Measurements from ENCODE around the gene CRYGN.

CRYGN gene

GRCh38 chr7:151408839-151409666 is 30.9 kb downstream of the CRYGN start:
- in situ Hi-C loops (cut with HindIII; ENCODE audit: low sequenced_read_pairs), result no loop called here

DNA sequence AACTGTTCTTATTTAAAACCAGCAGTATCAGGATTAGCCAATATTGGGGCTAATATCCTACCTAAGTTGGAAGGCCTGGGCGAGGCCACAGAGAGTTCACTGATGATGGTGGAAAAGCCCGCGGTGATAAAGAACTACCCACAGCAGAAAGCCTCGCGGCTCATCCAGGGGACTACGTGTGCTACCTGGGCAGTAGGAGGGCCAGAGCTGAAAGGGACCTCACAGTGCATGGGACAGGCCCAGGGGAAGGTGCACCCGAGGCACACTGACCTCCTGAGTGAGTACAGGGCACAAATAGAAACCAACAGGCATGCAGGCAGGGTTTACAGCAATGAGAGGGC is 31.5 kb downstream of the CRYGN start:
- in situ Hi-C loops (cut with HindIII; ENCODE audit: low sequenced_read_pairs), result no loop called here

DNA sequence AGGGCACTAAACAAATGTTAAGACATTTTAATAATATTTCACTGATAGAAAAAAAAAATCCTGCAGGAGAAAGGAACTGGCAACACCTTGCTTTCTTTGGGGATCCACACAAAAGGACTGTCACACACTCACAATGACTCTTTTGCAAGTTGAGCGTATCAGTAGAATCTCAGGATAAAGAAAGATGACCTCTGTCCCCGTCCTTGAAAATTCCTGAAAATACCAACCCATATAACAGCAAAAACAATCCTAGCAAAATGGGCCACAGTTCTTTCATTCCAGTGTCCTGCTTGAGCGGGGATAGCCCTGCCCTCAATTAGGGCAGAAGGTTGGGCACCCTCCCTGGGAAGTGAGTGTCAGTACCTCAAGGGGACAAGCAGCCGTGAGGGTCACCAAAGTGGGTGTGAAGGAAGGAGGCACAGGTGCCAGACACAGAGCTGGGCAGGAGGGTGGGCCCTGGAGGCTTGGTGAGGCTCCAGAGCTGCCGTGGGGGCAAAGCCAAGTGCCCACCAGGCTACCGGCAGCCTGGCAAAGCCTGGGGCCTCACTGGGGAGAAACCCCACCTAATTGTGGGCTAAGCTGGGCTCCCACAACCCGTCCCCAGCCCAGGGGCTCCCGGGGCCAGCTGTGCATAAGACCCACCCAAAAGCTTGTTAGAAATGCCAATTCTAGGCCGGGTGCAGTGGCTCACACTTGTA is 32.9 kb downstream of the CRYGN start:
- in situ Hi-C loops (cut with HindIII; ENCODE audit: low sequenced_read_pairs), result no loop called here

DNA sequence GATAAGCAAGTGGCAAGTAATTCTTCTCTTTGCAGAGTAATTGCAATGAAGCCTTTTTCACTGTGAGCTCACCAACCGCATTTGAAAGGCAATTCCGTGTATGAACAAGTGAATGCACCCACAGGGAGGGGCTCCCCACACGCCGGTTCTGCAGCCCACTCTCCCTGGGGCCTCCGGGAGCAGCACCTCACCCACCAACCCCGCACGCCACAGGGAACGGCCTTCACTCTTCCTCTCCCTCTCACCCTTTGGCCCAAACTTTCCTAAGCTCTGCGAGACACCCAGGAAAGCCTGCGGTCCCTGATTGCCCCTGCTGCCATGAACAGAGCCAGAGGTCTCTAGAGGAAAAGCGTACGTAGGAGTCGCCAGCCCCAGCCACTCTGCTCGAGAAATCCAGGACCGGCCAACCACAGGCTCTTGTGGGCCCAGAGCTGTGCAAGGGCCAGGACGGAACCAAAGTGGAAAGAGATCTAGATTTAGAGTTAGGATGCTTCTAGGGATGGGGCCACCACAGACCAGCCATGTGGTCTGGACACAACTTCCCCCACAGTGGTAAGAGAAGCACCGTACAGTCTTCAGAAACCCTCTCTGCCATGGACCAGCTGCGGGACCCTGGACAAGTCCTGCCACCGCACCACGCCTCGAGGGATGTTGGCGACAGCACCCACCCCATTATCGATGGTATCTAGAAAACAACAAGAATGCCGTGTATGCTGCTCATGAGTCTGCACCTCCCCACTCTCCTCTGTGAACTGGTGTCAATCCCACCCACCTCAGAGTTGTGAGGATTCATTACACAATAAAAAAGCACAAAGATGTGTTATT is 33.7 kb downstream of the CRYGN start:
- in situ Hi-C loops (cut with HindIII; ENCODE audit: low sequenced_read_pairs), result no loop called here

- in situ Hi-C loops (cut with HindIII; ENCODE audit: low sequenced_read_pairs), result no loop called here
These were observed 34.4 kb downstream of the CRYGN start for GRCh38 chr7:151405588-151405987.

GRCh38 chr7:151405056-151405455 is 34.9 kb downstream of the CRYGN start:
- in situ Hi-C loops (cut with HindIII; ENCODE audit: low sequenced_read_pairs), result no loop called here

- in situ Hi-C loops (cut with HindIII; ENCODE audit: low sequenced_read_pairs), result no loop called here
These were observed 35.5 kb downstream of the CRYGN start for GRCh38 chr7:151404216-151405011.

DNA sequence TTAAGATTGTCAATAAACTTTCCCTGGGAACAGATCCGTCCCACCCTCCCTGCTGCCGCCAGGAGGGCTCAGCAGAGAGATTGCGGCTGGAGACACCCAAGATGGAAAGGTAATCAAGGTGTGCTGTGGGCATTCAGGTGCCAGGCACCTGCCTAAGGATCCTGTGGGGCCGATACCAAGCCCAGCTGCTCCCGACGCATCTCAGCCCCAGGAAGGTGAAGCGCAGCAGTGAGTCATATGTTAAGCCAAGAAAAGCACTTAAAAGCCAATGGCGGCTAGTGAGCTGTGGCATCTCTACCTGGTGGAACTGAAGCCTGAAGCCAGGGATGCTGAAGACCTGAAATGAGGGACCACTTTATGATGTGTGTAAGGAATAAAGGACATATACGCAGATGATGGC is 36.2 kb downstream of the CRYGN start:
- in situ Hi-C loops (cut with HindIII; ENCODE audit: low sequenced_read_pairs), result no loop called here

- in situ Hi-C loops (cut with HindIII; ENCODE audit: low sequenced_read_pairs), result no loop called here
These were observed 37.7 kb downstream of the CRYGN start for GRCh38 chr7:151402029-151402835.

DNA sequence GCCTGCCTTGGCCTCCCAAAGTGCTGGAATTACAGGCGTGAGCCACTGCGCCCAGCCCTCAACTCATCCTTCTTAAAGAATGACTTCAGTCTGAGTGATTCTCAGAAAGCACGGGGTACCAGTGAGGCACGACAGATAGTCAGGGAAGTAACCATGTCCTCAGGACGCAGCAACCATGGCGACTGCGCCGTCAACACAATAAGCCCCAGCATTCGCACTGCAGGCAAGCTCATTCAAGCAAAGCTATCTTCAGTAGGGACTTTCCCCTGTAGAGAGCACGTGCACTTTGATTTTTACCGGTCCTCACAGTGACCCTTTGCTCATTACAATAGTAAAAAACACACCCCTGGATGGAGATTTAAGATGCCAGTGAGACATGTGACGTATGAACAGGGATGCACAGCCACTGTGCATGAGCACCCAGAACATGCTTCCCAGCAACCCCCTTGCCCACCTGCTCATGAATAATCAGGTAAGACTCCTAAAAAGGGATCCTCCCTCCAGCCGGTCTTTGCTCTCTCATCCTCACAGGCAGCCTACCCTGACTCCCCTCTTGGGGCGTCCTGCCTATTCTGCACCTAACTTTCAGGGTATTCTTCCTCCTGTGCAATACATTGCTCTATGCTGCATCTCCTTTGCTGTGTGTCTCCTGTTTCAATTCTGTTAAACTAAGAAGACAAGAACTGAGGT is 39.2 kb downstream of the CRYGN start:
- in situ Hi-C loops (cut with HindIII; ENCODE audit: low sequenced_read_pairs), result no loop called here

DNA sequence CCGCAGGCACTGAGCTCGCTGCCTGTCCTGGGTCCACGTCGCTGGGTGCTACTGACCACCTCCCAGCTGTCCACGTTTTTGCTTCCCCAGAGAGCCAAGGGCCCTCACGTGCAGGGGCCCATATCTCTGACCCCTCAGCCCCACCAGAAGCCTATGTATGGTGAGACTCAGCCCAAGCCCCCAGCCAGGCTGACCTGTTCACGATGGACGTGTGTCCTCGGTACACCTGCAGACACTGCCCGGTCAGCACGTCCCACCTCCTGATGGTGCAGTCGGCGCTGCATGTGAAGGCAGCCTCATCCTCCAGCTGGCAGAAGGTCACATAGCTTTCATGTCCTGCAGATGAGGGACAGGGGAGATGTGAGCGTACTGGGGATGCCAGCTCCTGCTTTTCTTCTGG is 40.0 kb downstream of the CRYGN start:
- in situ Hi-C loops (cut with HindIII; ENCODE audit: low sequenced_read_pairs), result no loop called here

DNA sequence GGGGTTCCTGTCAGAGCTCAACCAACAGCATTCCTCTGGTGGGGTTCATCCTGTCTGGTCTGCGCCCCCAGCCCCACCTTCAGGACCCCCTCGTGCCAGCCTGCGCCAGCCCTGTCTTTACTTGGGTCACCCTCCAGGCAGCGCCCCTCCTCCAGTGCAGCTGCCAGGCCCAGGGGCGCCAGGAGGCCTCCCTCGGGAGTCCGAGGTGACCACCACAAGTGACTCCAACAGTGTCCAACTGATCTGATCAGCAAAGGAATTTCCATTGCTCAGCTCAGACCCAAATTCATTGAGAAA is 40.7 kb downstream of the CRYGN start:
- in situ Hi-C loops (cut with HindIII; ENCODE audit: low sequenced_read_pairs), result no loop called here

- in situ Hi-C loops (cut with HindIII; ENCODE audit: low sequenced_read_pairs), result no loop called here
These were observed 41.3 kb downstream of the CRYGN start for GRCh38 chr7:151398446-151399304.

DNA sequence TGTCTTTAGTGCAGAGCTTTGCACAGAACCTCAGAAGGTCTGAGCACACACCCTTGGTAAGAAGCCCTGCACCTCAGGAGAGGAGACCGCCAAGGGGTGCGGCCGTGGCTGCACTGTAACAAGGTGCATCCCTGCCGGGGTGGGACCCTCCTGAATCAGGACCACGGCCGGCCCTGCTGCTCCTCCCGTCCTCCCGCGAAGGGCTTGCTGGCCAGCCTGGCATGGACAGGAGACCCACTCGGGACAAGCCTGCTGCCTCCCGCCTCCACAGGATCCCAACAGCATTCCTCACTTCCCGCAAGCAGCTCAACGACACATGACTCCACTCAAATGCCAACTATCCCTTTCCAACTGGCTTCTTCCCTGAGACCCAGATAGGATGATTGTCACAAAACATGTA is 42.9 kb downstream of the CRYGN start:
- in situ Hi-C loops (cut with HindIII; ENCODE audit: low sequenced_read_pairs), result no loop called here

DNA sequence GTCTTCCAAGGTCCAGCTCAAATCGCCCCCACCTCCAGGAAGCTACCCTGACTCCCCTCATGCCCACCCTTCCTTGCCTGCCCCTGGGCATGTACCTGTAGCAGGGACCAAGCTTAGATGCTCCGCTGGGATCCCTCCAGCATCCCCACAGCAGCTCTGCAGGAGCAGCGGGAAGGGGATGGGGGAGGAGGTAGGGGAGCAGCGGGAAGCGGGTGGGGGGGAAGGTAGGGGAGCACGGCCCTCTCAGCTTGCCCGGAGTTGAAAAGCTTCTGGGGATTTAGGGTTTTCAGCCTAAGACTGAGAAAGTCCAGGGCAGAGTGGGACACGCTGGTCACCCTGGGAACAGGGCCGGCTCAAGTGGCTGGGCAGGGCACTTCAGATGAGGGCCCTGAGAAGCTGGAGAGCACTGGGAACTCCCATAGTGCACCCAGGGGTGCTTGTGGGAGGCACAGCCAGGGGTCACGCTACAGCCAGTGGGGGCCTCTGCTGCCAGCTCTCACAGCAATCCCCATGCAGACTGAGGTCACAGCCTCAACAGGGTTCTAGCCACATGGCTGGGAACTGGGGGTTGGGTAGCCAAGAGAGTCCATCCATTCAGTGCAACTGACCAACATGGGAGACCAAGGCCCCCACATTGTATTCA is 43.5 kb downstream of the CRYGN start:
- in situ Hi-C loops (cut with HindIII; ENCODE audit: low sequenced_read_pairs), result no loop called here

- in situ Hi-C loops (cut with HindIII; ENCODE audit: low sequenced_read_pairs), result no loop called here
These were observed 44.9 kb downstream of the CRYGN start for GRCh38 chr7:151395036-151395367.

GRCh38 chr7:151394076-151395035 is 45.6 kb downstream of the CRYGN start:
- in situ Hi-C loops (cut with HindIII; ENCODE audit: low sequenced_read_pairs), result no loop called here
